H9 (cell line): ENCODE results near the gene BRCA2. TPM values are rescaled to one million over a fixed set of nuclear protein-coding genes. Genes with fewer than 3 reads are reported as not detected.

Source experiments
- DNase-seq: peaks from one replicate; pipeline ENCODE4 v3.0.0-alpha.2; 2017
- H2AFZ ChIP-seq: one replicate; pipeline ENCODE4 v1.6.1; 2013; ENCODE audit warnings: mild to moderate bottlenecking, low read length, control low read depth, moderate library complexity
- H2AK5ac ChIP-seq: 2 replicates; pipeline ENCODE4 v1.6.1; 2013; ENCODE audit warnings: low read length, control low read depth, mixed read lengths; ENCODE audit not compliant: insufficient read length
- H2BK120ac ChIP-seq: one replicate; pipeline ENCODE4 v1.6.1; 2013; ENCODE audit warnings: low read depth, mild to moderate bottlenecking, low read length, control low read depth, inconsistent platforms; ENCODE audit not compliant: poor library complexity, severe bottlenecking
- H2BK12ac ChIP-seq: 2 replicates; pipeline ENCODE4 v1.6.1; 2013; ENCODE audit warnings: low read length, control low read depth, mixed read lengths, low read depth; ENCODE audit not compliant: insufficient read length
- H2BK15ac ChIP-seq: 2 replicates; pipeline ENCODE4 v1.6.1; 2013; ENCODE audit warnings: low read depth, low read length, control low read depth
- H2BK20ac ChIP-seq: one replicate; pipeline ENCODE4 v1.6.1; 2013; ENCODE audit warnings: low read depth, mild to moderate bottlenecking, low read length, control low read depth, inconsistent platforms; ENCODE audit not compliant: poor library complexity, severe bottlenecking
- H2BK5ac ChIP-seq: 2 replicates; pipeline ENCODE4 v1.6.1; 2013; ENCODE audit warnings: low read length, control low read depth, mixed read lengths; ENCODE audit not compliant: insufficient read length
- H3K14ac ChIP-seq: 2 replicates; pipeline ENCODE4 v1.6.1; 2013; ENCODE audit warnings: low read length, control low read depth; ENCODE audit not compliant: insufficient read depth
- H3K18ac ChIP-seq: 2 replicates; pipeline ENCODE4 v1.6.1; 2013; ENCODE audit warnings: low read depth, mild to moderate bottlenecking, mixed read lengths, low read length, control low read depth; ENCODE audit not compliant: insufficient read length
- H3K23ac ChIP-seq: 2 replicates; pipeline ENCODE4 v1.6.1; 2013; ENCODE audit warnings: low read length, control low read depth, mixed read lengths, low read depth; ENCODE audit not compliant: insufficient read length
- H3K23me2 ChIP-seq: 2 replicates; pipeline ENCODE4 v1.6.1; 2013; ENCODE audit warnings: low read depth, mild to moderate bottlenecking, mixed read lengths, low read length, control low read depth; ENCODE audit not compliant: insufficient read length, poor library complexity, severe bottlenecking
- H3K27ac ChIP-seq: 2 replicates; pipeline ENCODE4 v1.5.1; 2013; ENCODE audit warnings: low read length, control low read depth, mixed read lengths, low read depth; ENCODE audit not compliant: insufficient read length
- H3K27me3 ChIP-seq: 2 replicates; pipeline ENCODE4 v1.6.1; 2013; ENCODE audit warnings: low read length, control low read depth, inconsistent platforms; ENCODE audit not compliant: insufficient read depth
- H3K4ac ChIP-seq: 2 replicates; pipeline ENCODE4 v1.6.1; 2013; ENCODE audit warnings: low read depth, mild to moderate bottlenecking, control low read depth, inconsistent platforms, low read length, moderate library complexity
- H3K4me1 ChIP-seq: 2 replicates; pipeline ENCODE4 v1.6.1; 2013; ENCODE audit warnings: low read length, control low read depth, inconsistent platforms; ENCODE audit not compliant: insufficient read depth
- H3K4me2 ChIP-seq: 2 replicates; pipeline ENCODE4 v1.6.1; 2013; ENCODE audit warnings: low read length, control low read depth, mixed read lengths; ENCODE audit not compliant: insufficient read length, insufficient read depth
- H3K56ac ChIP-seq: 2 replicates; pipeline ENCODE4 v1.6.1; 2013; ENCODE audit warnings: low read depth, mild to moderate bottlenecking, mixed read lengths, low read length, control low read depth; ENCODE audit not compliant: insufficient read length
- H3K79me1 ChIP-seq: 2 replicates; pipeline ENCODE4 v1.6.1; 2013; ENCODE audit warnings: low read depth, mild to moderate bottlenecking, moderate library complexity, low read length, control low read depth, inconsistent platforms; ENCODE audit not compliant: insufficient read depth, poor library complexity, severe bottlenecking
- H3K79me2 ChIP-seq: 2 replicates; pipeline ENCODE4 v1.6.1; 2013; ENCODE audit warnings: low read length, control low read depth, inconsistent platforms; ENCODE audit not compliant: insufficient read depth
- H3K9ac ChIP-seq: 2 replicates; pipeline ENCODE4 v1.6.1; 2013; ENCODE audit warnings: low read length, control low read depth, mixed read lengths; ENCODE audit not compliant: insufficient read length; ENCODE audit errors: extremely low read depth
- H3K9me3 ChIP-seq: one replicate; pipeline ENCODE4 v1.6.1; 2013; ENCODE audit warnings: low read depth, low read length, inconsistent platforms; ENCODE audit not compliant: control insufficient read depth
- H3T11ph ChIP-seq: one replicate; pipeline ENCODE4 v1.6.1; 2013; ENCODE audit warnings: mild to moderate bottlenecking, low read length, control low read depth, inconsistent platforms
- H4K20me1 ChIP-seq: one replicate; pipeline ENCODE4 v1.6.1; 2013; ENCODE audit not compliant: control insufficient read depth, insufficient read length, insufficient read depth
- H4K5ac ChIP-seq: 2 replicates; pipeline ENCODE4 v1.6.1; 2013; ENCODE audit warnings: low read depth, mild to moderate bottlenecking, mixed read lengths, low read length, control low read depth; ENCODE audit not compliant: insufficient read length
- H4K8ac ChIP-seq: replicated peaks from 2 replicates; pipeline ENCODE4 v1.6.1; 2013; ENCODE audit warnings: low read length, control low read depth, mixed read lengths, low read depth; ENCODE audit not compliant: insufficient read length
- H4K91ac ChIP-seq: 2 replicates; pipeline ENCODE4 v1.6.1; 2013; ENCODE audit warnings: low read depth, mild to moderate bottlenecking, moderate library complexity, mixed read lengths, low read length, control low read depth; ENCODE audit not compliant: insufficient read length
- H3K27ac Mint-ChIP-seq, 3 experiments: 2 replicates in 2 of 3; 3 replicates in 1 of 3; pipeline ENCODE4 v1.8.0; 2020 to 2021; ENCODE audit warnings: mixed read lengths in 3 of 3, mild to moderate bottlenecking in 1 of 3, moderate library complexity in 1 of 3
- H3K27me3 Mint-ChIP-seq: 2 replicates; pipeline ENCODE4 v1.8.0; 2021; ENCODE audit warnings: low read depth, mild to moderate bottlenecking, moderate library complexity, mixed read lengths
- H3K36me3 Mint-ChIP-seq, 3 experiments: 2 replicates in 2 of 3; 3 replicates in 1 of 3; pipeline ENCODE4 v1.8.0; 2020 to 2021; ENCODE audit warnings: low read depth in 3 of 3, mixed read lengths in 3 of 3; ENCODE audit not compliant: insufficient read depth in 1 of 3
- H3K4me1 Mint-ChIP-seq, 2 experiments: 2 replicates each; pipeline ENCODE4 v1.8.0; 2020; ENCODE audit warnings: mixed read lengths in 2 of 2
- H3K4me3 Mint-ChIP-seq, 2 experiments: 2 replicates in 1 of 2; 3 replicates in 1 of 2; pipeline ENCODE4 v1.8.0; 2020 to 2021; ENCODE audit warnings: mild to moderate bottlenecking in 2 of 2, mixed read lengths in 2 of 2, moderate library complexity in 1 of 2
- H3K9me3 Mint-ChIP-seq, 2 experiments: 2 replicates in 1 of 2; 3 replicates in 1 of 2; pipeline ENCODE4 v1.8.0; 2020; ENCODE audit warnings: mild to moderate bottlenecking in 2 of 2, mixed read lengths in 2 of 2, moderate library complexity in 1 of 2
- CTCF ChIP-seq: fragments of 200-600 bp; sonication (generic); conservative IDR thresholded peaks from 3 replicates; pipeline ENCODE4 v1.8.0; 2021; ENCODE audit warnings: antibody characterized with exemption, mild to moderate bottlenecking
- WGBS: extraction: QIAGEN DNeasy Blood & Tissue Kit; methylation state at CpG from one replicate; pipeline ENCODE4 v1.1.7; 2013; ENCODE audit warnings: missing lambda C conversion rate, low lambda C conversion rate, mixed read lengths; ENCODE audit not compliant: insufficient read length; ENCODE audit errors: extremely low coverage; 5-methylcytosine and 5-hydroxymethylcytosine counted together
- total RNA-seq: library from RNA; stranded (reverse); gene quantifications from 2 replicates; pipeline ENCODE4 v1.2.1, GENCODE V29; 2021

The BRCA2 gene
- total RNA-seq, 1 experiment from 2014 or later = 17.0 TPM

- no peaks in the 10 kb centered on the region for H3K4me1 Mint-ChIP-seq
- H3K27me3 ChIP-seq = no peaks in the 10 kb centered on the region
- H3K4me1 ChIP-seq = no peaks in the 10 kb centered on the region
- H3K23me2 ChIP-seq = no peaks in the 10 kb centered on the region
- no peaks in the 10 kb centered on the region for H3K79me2 ChIP-seq
- no peak overlapping the region for H2BK12ac ChIP-seq
- no peak overlapping the region for H4K91ac ChIP-seq
- H4K20me1 ChIP-seq = no peaks in the 10 kb centered on the region
- no peak overlapping the region for H2AFZ ChIP-seq
- H3K4me2 ChIP-seq = no peak overlapping the region
- no peak overlapping the region for H3K23ac ChIP-seq
- H2BK15ac ChIP-seq = no peak overlapping the region
- no peak overlapping the region for H3K27ac Mint-ChIP-seq
- no peak overlapping the region for H3K56ac ChIP-seq
- no peak overlapping the region for H3K4ac ChIP-seq
- no peaks in the 10 kb centered on the region for H3K27me3 Mint-ChIP-seq
- H2BK5ac ChIP-seq = no peak overlapping the region
- no peak overlapping the region for H3T11ph ChIP-seq
- no peak overlapping the region for H3K4me3 Mint-ChIP-seq
- H2AK5ac ChIP-seq = no peak overlapping the region
- H3K14ac ChIP-seq = no peak overlapping the region
- no peak overlapping the region for H3K18ac ChIP-seq
- TF ChIP-seq CTCF = no peak
- H4K5ac ChIP-seq = no peak overlapping the region
- H3K36me3 Mint-ChIP-seq = peaks cover 0 to 5% (median 1%) of the 10 kb centered on the region in 3 experiments; a peak in 2 of 7 replicates
- no peaks in the 10 kb centered on the region for H3K79me1 ChIP-seq
- no peak overlapping the region for H3K27ac ChIP-seq
- no peak overlapping the region for H2BK20ac ChIP-seq
- no peak for DNase-seq
- H4K8ac ChIP-seq = no peak overlapping the region
- no peak overlapping the region for H3K9ac ChIP-seq
- WGBS = no CpG with 5 or more reads among the region's 3 CpGs
- no peaks in the 10 kb centered on the region; a peak in 1 of 5 replicates for H3K9me3 Mint-ChIP-seq
- no peak overlapping the region for H2BK120ac ChIP-seq
- no peaks in the 10 kb centered on the region for H3K9me3 ChIP-seq
Observed at GRCh38 chr13:32446220-32446619, 130.9 kb downstream of the BRCA2 start.
